ENCODE results near the gene SLC30A3. TPM values are rescaled to one million over a fixed set of nuclear protein-coding genes. Genes with fewer than 3 reads are reported as not detected.
A peak's percentile ranks its signal among the peaks of the same experiment; 100 is the strongest.

Gene SLC30A3
- total RNA-seq, 2 donors from 2014 or later = 0.50 TPM; not detected in 1

DNA sequence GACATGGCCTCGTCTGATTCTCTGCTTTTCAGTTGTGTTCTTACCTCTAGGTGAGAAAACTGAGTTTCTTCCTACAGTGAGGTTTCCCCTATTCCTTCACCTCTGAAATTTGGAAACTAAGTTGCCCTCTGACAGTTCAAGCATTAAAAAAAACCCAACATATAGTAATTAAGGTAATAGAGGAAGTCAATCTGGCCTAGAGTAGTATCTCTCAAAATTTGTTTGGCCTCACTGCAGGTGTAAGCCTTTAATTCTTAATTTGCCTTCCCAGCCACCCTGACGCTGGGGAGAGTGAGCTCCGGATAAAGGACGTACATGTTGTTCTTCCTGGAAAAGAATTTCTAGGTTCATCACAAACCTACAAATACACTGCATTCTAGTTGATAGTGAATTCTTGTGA lies 44.2 kb downstream of the SLC30A3 start:
- no peak overlapping the region for H3K27ac Mint-ChIP-seq
- H3K27me3 Mint-ChIP-seq = no peaks in the 10 kb centered on the region

DNA sequence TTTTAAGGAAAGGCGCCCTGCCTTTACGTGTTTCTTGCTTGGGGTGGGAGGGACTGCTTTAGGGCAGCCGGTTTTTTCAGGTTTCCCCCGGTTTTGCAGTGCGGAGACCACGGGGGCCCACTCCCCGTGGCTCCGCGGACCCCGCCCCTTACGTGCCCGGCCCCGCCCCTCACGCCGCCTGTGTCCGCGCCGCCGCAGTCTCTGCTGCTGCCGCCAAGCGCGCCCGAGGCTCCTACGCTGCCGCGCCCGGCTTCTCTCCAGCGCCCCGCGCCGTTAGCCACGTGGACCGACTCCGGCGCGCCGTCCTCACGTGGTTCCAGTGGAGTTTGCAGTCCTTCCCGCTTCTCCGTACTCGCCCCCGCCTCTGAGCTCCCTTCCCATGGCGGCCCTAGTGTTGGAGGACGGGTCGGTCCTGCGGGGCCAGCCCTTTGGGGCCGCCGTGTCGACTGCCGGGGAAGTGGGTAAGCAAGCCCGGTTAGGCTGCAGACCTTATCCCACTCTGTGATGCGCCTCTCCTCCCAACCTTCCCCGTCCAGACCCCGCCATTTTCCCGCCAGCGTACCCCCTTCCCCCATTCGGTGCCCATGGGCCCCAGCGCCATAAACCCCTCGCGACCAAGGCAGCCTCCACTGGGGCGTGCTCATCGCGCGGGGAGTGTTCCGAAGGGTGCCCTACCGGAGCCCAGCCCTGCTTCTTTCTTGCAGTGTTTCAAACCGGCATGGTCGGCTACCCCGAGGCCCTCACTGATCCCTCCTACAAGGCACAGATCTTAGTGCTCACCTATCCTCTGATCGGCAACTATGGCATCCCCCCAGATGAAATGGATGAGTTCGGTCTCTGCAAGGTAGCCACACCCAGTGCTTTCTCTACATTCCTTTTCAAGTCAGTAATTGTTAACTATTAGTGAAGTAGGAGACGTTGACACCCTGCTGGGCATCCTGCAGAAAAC lies 45.4 kb downstream of the SLC30A3 start, which contains the start of gene CAD:
Gene CAD (plus strand): TSS at position 197 of the 949 bp plus-strand sequence. CDS start 183 bp downstream, at position 380.
- ATAC-seq (replicated peaks) = peak; percentile 91
- Mint-ChIP-seq H3K4me3 (peak within 1 kb of the TSS; percentile 89), H3K27me3 (no peaks in the 10 kb centered on the region), H3K9me3 (no peaks in the 10 kb centered on the region), H3K36me3 (ENCODE audit: low read depth) (peaks cover 81% of the 10 kb centered on the region), H3K4me1 (peaks cover 18% of the 10 kb centered on the region), H3K27ac (peak within 1 kb of the TSS; percentile 83)

More for the DNA sequence above, 44.2 kb downstream of the SLC30A3 start:
- H3K9me3 Mint-ChIP-seq = no peaks in the 10 kb centered on the region
- H3K4me3 Mint-ChIP-seq = peak overlapping the region; percentile 89
- ATAC-seq (replicated peaks) = no peak
- peaks cover 15% of the 10 kb centered on the region for H3K4me1 Mint-ChIP-seq
- peaks cover 89% of the 10 kb centered on the region for H3K36me3 Mint-ChIP-seq (ENCODE audit: low read depth)

GRCh38 chr2:27216416-27217137 lies 46.3 kb downstream of the SLC30A3 start:
- Mint-ChIP-seq H3K36me3 (ENCODE audit: low read depth) (peaks cover 72% of the 10 kb centered on the region), H3K4me3 (peak overlapping the region; percentile 89), H3K4me1 (peaks cover 18% of the 10 kb centered on the region), H3K27me3 (no peaks in the 10 kb centered on the region), H3K9me3 (no peaks in the 10 kb centered on the region), H3K27ac (peak overlapping the region; percentile 83)
- no peak for ATAC-seq (replicated peaks)

GRCh38 chr2:27214941-27215340 lies 47.9 kb downstream of the SLC30A3 start:
- Mint-ChIP-seq H3K4me1 (peaks cover 20% of the 10 kb centered on the region), H3K9me3 (no peaks in the 10 kb centered on the region), H3K36me3 (ENCODE audit: low read depth) (peaks cover 59% of the 10 kb centered on the region), H3K27ac (no peak overlapping the region), H3K27me3 (no peaks in the 10 kb centered on the region), H3K4me3 (no peak overlapping the region)
- ATAC-seq (replicated peaks) = no peak

DNA sequence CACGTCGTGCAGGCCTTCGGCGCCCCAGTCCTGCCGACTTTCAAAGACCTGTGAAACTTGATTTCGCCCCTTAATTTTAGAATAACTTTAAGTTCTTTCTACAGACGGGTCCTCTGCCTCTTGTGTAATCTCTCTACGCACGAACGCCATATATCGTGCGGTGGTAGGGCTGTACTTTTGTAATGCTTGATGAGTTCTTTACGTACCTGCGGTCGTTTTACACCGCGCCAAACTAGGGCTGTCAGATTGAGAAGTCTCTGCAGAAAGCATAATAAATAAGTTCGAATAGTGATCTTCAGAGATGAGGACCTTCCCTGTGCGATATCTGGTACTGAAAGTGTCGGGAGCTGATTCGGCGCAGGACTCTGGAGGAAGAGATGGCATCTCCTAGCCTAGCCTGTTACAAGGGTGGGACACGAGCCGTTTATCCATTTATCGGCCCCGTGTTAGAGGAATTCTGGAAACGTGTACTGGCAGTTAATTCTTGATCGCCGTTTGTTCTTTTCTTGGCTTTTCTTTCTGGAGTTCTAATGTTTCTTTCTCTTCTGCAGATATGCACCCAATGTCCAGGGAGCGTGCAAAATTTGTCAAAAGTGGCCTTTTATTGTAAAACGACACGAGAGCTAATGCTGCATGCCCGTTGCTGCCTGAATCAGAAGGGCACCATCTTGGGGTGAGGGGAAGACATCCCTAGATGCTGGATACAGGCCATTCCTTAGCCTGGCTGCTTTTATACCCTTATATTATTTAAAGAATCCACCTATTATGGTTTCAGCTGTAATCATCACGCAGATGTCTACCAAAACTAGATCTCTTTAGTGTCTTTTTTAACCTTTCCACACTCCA lies 50.0 kb downstream of the SLC30A3 start:
- Mint-ChIP-seq H3K36me3 (ENCODE audit: low read depth) (peaks cover 62% of the 10 kb centered on the region), H3K27me3 (no peaks in the 10 kb centered on the region), H3K27ac (peak overlapping the region; percentile 98), H3K4me1 (peaks cover 26% of the 10 kb centered on the region), H3K4me3 (peak overlapping the region; percentile 98), H3K9me3 (no peaks in the 10 kb centered on the region)
- peak; percentile 31 for ATAC-seq (replicated peaks)

DNA sequence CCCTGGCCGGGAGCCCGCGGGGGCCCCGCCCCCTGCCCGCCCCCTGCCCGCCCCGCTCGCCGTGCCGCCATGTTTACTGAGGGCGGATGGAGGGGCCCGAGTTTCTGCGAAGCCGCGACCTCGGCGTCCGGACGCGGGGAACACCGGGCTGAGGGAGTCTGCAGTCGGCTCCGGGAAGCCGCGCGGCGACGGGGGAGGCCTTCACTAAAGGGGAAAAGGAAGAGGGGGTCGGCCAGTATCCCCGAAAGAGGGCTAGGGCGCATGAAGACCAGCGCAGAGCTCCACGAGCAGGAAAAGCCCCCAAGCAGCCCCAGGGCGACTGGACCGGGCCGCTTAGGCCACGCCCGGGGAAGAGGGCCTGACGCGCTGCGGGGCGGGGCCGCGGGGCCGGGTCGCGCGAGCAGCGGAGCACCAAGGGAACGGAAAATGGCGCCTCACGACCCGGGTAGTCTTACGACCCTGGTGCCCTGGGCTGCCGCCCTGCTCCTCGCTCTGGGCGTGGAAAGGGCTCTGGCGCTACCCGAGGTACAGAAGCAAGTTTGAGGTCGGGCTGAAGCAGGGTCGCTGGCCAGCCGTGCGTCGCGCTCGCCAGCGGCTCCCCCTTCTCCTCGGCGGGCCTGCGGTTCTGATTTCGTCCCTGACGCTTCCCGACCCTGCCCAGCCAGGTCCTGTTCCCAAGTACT lies 50.8 kb downstream of the SLC30A3 start, which contains the start of the genes ATRAID and SLC5A6:
Gene ATRAID (plus strand): TSS at position 99 of the 683 bp plus-strand sequence. CDS start 328 bp downstream, at position 427.
Gene SLC5A6 (minus strand): TSS at position 326 of the 683 bp plus-strand sequence. CDS start 4,618 bp downstream, outside the sequence.
- H3K36me3 Mint-ChIP-seq (ENCODE audit: low read depth) = peaks cover 61% of the 10 kb centered on the region
- H3K4me3 Mint-ChIP-seq = peak within 1 kb of the TSS; percentile 98
- H3K9me3 Mint-ChIP-seq = no peaks in the 10 kb centered on the region
- peak within 1 kb of the TSS; percentile 98 for H3K27ac Mint-ChIP-seq
- H3K27me3 Mint-ChIP-seq = no peaks in the 10 kb centered on the region
- ATAC-seq (replicated peaks) = peak; percentile 92
- H3K4me1 Mint-ChIP-seq = peaks cover 28% of the 10 kb centered on the region

DNA sequence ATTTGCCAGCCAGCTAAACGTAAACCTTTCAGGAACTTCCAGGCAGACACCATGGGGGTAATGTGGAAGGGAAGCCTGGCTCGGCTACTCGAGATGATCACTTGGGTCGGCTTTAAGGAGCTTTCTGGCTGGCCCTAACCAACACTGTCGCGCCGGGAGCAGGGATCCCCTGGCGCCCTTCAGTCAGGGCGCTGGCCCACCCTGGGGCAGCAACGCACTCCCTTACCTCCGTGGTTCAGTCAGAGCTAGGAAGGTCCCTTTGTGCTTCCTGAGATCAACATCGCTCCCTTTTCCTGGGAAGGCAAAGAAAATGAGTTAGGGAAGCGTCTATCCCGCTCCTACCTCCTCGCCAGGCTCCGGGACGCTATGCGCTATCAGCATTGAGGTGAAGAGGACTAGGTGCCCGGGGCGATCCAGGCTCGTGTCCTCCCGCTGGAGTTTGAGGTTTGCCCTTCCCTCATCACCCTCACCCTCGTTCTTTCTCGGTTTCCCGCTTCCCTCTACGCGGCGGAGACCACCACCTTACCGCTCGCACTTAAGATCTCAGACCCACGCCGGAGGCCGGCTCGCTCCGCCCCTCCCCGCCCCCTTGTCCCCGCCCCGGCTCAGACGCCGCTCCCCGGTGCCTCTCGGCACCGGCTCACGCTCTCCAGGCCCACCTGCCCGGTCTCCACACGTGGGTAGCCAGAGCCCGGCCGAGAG lies 51.5 kb downstream of the SLC30A3 start:
- ATAC-seq (replicated peaks) = no peak
- Mint-ChIP-seq H3K9me3 (no peaks in the 10 kb centered on the region), H3K27ac (peak overlapping the region; percentile 98), H3K36me3 (ENCODE audit: low read depth) (peaks cover 61% of the 10 kb centered on the region), H3K27me3 (no peaks in the 10 kb centered on the region), H3K4me3 (peak overlapping the region; percentile 98), H3K4me1 (peaks cover 26% of the 10 kb centered on the region)

DNA sequence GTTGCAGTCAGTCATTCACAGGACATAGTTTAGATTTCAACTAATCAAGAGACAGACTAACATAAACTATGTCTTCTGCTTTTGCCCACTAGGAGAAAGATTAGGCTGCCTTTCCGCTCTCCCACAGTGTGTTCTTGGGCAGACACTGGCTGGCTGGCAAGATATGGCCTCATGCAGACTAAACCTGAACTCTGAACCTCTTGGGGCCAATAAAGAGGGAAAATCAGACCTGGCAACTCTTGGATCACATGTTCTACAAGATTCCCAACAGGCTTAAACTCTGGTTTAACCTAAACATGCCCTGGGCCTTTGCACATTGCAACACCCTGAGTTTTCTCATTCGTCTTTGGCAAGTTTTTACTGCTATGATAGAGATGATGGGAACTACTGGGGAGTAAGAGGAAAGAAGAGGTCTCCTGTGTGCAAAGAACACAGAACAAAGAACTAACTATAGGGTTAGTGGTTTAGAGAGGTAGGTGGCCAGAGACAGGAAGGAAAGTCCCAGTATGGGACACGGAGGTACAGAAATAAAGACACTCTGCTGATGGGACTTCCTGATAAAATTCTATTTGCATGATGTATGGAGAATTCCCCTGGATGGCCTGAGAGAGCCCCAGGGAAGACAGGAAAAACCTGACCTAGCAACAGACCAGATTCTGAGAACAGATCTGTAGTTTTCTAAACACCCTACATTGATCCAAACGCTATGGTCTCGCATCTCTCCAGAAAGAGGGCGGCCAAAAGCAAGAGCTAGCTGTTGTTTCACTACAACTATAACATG lies 53.0 kb downstream of the SLC30A3 start:
- Mint-ChIP-seq H3K36me3 (ENCODE audit: low read depth) (peaks cover 65% of the 10 kb centered on the region), H3K9me3 (no peaks in the 10 kb centered on the region), H3K4me1 (peaks cover 36% of the 10 kb centered on the region), H3K27me3 (no peaks in the 10 kb centered on the region), H3K4me3 (peak overlapping the region; percentile 36), H3K27ac (no peak overlapping the region)
- ATAC-seq (replicated peaks) = no peak

DNA sequence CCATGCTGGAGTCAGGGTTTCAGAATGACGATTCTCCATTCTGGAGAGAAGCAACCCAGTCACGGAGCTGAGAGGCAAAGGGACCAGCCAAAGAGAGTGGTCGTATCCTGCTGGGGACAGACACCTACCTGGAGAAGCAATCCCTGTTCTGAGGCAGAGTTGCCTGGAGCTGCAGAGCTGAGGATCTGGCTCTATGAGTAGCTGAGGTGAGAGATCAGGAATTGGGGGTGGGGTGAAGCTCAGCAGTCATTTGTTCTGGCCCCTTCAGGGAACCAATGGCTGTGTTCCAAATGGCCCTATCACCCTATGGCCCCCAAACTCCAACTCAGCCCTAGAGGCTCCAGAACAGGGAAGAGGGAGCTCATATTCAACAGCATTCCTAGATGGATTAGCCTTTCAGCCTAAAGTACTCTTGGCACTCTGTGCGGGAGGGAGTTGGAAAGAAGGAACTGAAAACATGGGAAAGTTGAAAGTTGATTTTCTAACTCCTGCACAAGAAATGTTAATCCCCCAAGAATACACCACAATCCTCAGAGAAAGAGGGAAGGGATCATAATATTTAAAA lies 54.3 kb downstream of the SLC30A3 start:
- peaks cover 36% of the 10 kb centered on the region for H3K4me1 Mint-ChIP-seq
- no peak overlapping the region for H3K27ac Mint-ChIP-seq
- no peak for ATAC-seq (replicated peaks)
- no peaks in the 10 kb centered on the region for H3K27me3 Mint-ChIP-seq
- no peaks in the 10 kb centered on the region for H3K9me3 Mint-ChIP-seq
- H3K36me3 Mint-ChIP-seq (ENCODE audit: low read depth) = peaks cover 69% of the 10 kb centered on the region
- no peak overlapping the region for H3K4me3 Mint-ChIP-seq

DNA sequence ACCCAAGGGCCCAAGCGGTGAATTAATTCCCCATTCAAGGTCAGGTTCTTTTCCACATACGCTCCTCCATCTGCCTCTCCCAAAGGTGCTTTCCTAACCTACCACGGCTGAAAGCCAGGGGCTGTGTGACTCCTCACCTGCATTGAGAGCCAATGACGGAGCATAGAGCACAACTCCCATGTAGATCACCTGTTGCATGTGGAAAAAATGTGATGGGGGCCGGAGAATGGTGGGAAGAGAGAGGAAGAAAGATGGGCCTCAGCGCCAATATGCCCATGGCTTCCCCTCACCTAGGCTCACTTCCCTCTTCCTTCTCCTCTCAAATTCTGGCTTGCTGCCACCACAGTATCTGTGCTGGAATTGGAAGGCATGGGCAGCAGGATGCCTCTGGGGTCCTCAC lies 56.5 kb downstream of the SLC30A3 start:
- ATAC-seq (replicated peaks) = no peak
- H3K4me1 Mint-ChIP-seq = peaks cover 34% of the 10 kb centered on the region
- H3K4me3 Mint-ChIP-seq = no peak overlapping the region
- no peaks in the 10 kb centered on the region for H3K9me3 Mint-ChIP-seq
- H3K36me3 Mint-ChIP-seq (ENCODE audit: low read depth) = peaks cover 88% of the 10 kb centered on the region
- H3K27me3 Mint-ChIP-seq = no peaks in the 10 kb centered on the region
- H3K27ac Mint-ChIP-seq = peak overlapping the region; percentile 34

DNA sequence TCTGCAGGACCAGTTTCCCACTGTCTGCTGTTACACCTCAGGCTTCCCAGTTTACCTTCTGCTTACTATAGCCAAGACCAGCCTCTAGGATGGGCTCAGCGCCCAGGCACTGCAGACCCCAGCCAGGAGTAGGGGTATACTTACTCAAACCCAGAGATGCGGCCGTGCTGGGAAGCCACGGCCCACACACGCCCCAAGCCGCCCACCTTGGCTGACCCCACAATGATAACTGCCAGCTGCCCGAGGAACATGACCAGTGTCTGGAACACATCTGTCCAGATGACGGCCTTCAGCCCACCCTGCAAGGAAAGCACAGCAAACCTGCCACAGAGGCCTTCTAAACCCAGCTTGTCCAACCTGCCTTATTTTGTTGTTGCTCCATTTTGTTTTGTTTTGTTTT lies 57.6 kb downstream of the SLC30A3 start:
- no peaks in the 10 kb centered on the region for H3K9me3 Mint-ChIP-seq
- no peaks in the 10 kb centered on the region for H3K27me3 Mint-ChIP-seq
- H3K4me3 Mint-ChIP-seq = no peak overlapping the region
- peaks cover 34% of the 10 kb centered on the region for H3K4me1 Mint-ChIP-seq
- ATAC-seq (replicated peaks) = no peak
- peak overlapping the region; percentile 31 for H3K27ac Mint-ChIP-seq
- H3K36me3 Mint-ChIP-seq (ENCODE audit: low read depth) = peaks cover 99% of the 10 kb centered on the region

GRCh38 chr2:27204566-27204965 lies 58.3 kb downstream of the SLC30A3 start:
- Mint-ChIP-seq H3K36me3 (ENCODE audit: low read depth) (peaks cover 99% of the 10 kb centered on the region), H3K4me1 (peaks cover 28% of the 10 kb centered on the region), H3K27me3 (no peaks in the 10 kb centered on the region), H3K27ac (peak overlapping the region; percentile 31), H3K4me3 (no peak overlapping the region), H3K9me3 (no peaks in the 10 kb centered on the region)
- no peak for ATAC-seq (replicated peaks)

Measured in activated T-helper 17 cell treated with anti-CD3 and anti-CD28 coated beads, Interleukin-2, amount 50 U/mL, for 72 hours (primary cell).